ENCODE measurements around the gene GPR137.

The GPR137 gene

GRCh38 chr11:64296236-64296635, 10.6 kb downstream of the GPR137 start:
- H3K14ac ChIP-seq (ENCODE audit: low read length) = no peak overlapping the region
- H2BK15ac ChIP-seq (ENCODE audit: low read length) = no peak overlapping the region
- H4K8ac ChIP-seq (ENCODE audit: low read depth, low read length) = no peak overlapping the region
- H2AK5ac ChIP-seq (ENCODE audit: low read depth, low read length) = no peak overlapping the region
- WGBS, 2 donors (ENCODE audit: extremely low coverage in 2 of 2, insufficient read length in 2 of 2, insufficient replicate concordance in 1 of 2) = no CpG with 5 or more reads among the region's 1 CpG
- no peak overlapping the region for H2BK12ac ChIP-seq (ENCODE audit: low read length)
- no peak overlapping the region for H2AFZ ChIP-seq (ENCODE audit: low read length)
- no peak overlapping the region for H3K27ac ChIP-seq (replicated peaks; ENCODE audit: low read length)
- peaks cover 62 to 96% (median 95%) of the 10 kb centered on the region in 3 experiments for H3K27me3 ChIP-seq (ENCODE audit: control insufficient read depth in 3 of 3, insufficient read depth in 3 of 3, low read depth in 1 of 3, low read length in 3 of 3)
- H3K4me1 ChIP-seq (ENCODE audit: control insufficient read depth in 2 of 2, insufficient read depth in 1 of 2, low read depth in 1 of 2, low read length in 2 of 2) = peaks cover 9 to 32% of the 10 kb centered on the region in 2 donors
- no peak overlapping the region for H4K91ac ChIP-seq (ENCODE audit: low read depth, low read length, poor library complexity)
- H2BK120ac ChIP-seq (ENCODE audit: low read depth, low read length) = no peak overlapping the region
- peak overlapping the region in 1 of 2 donors; percentile 18 for H3K4me3 ChIP-seq (ENCODE audit: low read length in 2 of 2)
- no peak overlapping the region for H3K23ac ChIP-seq (ENCODE audit: low read depth, low read length, poor library complexity)
- DNase-seq (ENCODE audit: low spot score) = no peak
- H3K79me1 ChIP-seq (ENCODE audit: low read depth, low read length) = no peaks in the 10 kb centered on the region
- H3K36me3 ChIP-seq (replicated peaks in 1 of 2; ENCODE audit: control insufficient read depth in 2 of 2, insufficient read depth in 2 of 2, low read length in 2 of 2) = no peaks in the 10 kb centered on the region
- no peak overlapping the region for H3K18ac ChIP-seq (ENCODE audit: low read length)
- no peak overlapping the region for H3K9ac ChIP-seq (ENCODE audit: low read depth, low read length, poor library complexity)
- H3K9me3 ChIP-seq (replicated peaks in 1 of 2; ENCODE audit: control insufficient read depth in 2 of 2, insufficient read depth in 1 of 2, low read depth in 1 of 2, low read length in 2 of 2) = no peaks in the 10 kb centered on the region
- H3K4me2 ChIP-seq (ENCODE audit: insufficient read depth, low read length, poor library complexity, severe bottlenecking) = no peak overlapping the region
- no peak overlapping the region for H3K4ac ChIP-seq (ENCODE audit: low read length)
- no peak overlapping the region for H2BK5ac ChIP-seq (ENCODE audit: low read length)

GRCh38 chr11:64296830-64297698, 11.4 kb downstream of the GPR137 start:
- Histone ChIP-seq H3K79me1 (ENCODE audit: low read depth, low read length) (no peaks in the 10 kb centered on the region), H2BK15ac (ENCODE audit: low read length) (no peak overlapping the region), H3K4me1 (ENCODE audit: control insufficient read depth in 2 of 2, insufficient read depth in 1 of 2, low read depth in 1 of 2, low read length in 2 of 2) (peaks cover 9 to 29% of the 10 kb centered on the region in 2 donors), H3K9me3 (replicated peaks in 1 of 2; ENCODE audit: control insufficient read depth in 2 of 2, insufficient read depth in 1 of 2, low read depth in 1 of 2, low read length in 2 of 2) (no peaks in the 10 kb centered on the region), H3K18ac (ENCODE audit: low read length) (peak overlapping the region; percentile 81), H2BK12ac (ENCODE audit: low read length) (peak overlapping the region; percentile 85), H2AK5ac (ENCODE audit: low read depth, low read length) (peak overlapping the region; percentile 72), H3K27ac (replicated peaks; ENCODE audit: low read length) (no peak overlapping the region), H3K14ac (ENCODE audit: low read length) (no peak overlapping the region), H3K23ac (ENCODE audit: low read depth, low read length, poor library complexity) (no peak overlapping the region), H3K27me3 (ENCODE audit: control insufficient read depth in 3 of 3, insufficient read depth in 3 of 3, low read depth in 1 of 3, low read length in 3 of 3) (peaks cover 54 to 93% (median 92%) of the 10 kb centered on the region in 3 experiments), H3K4me3 (ENCODE audit: low read length in 2 of 2) (no peak overlapping the region), H3K4ac (ENCODE audit: low read length) (no peak overlapping the region), H2AFZ (ENCODE audit: low read length) (peak overlapping the region; percentile 24), H4K8ac (ENCODE audit: low read depth, low read length) (no peak overlapping the region), H3K4me2 (ENCODE audit: insufficient read depth, low read length, poor library complexity, severe bottlenecking) (no peak overlapping the region), H2BK5ac (ENCODE audit: low read length) (no peak overlapping the region), H4K91ac (ENCODE audit: low read depth, low read length, poor library complexity) (no peak overlapping the region), H2BK120ac (ENCODE audit: low read depth, low read length) (peak overlapping the region; percentile 55), H3K36me3 (replicated peaks in 1 of 2; ENCODE audit: control insufficient read depth in 2 of 2, insufficient read depth in 2 of 2, low read length in 2 of 2) (no peaks in the 10 kb centered on the region), H3K9ac (ENCODE audit: low read depth, low read length, poor library complexity) (peak overlapping the region; percentile 32)
- WGBS, 2 donors (ENCODE audit: extremely low coverage in 2 of 2, insufficient read length in 2 of 2, insufficient replicate concordance in 1 of 2) = no CpG with 5 or more reads among the region's 34 CpGs
- DNase-seq (ENCODE audit: low spot score) = no peak

GRCh38 chr11:64297699-64298358, 12.2 kb downstream of the GPR137 start:
- Histone ChIP-seq H3K18ac (ENCODE audit: low read length) (no peak overlapping the region), H3K27ac (replicated peaks; ENCODE audit: low read length) (no peak overlapping the region), H4K91ac (ENCODE audit: low read depth, low read length, poor library complexity) (no peak overlapping the region), H3K9ac (ENCODE audit: low read depth, low read length, poor library complexity) (no peak overlapping the region), H2BK5ac (ENCODE audit: low read length) (no peak overlapping the region), H3K79me1 (ENCODE audit: low read depth, low read length) (no peaks in the 10 kb centered on the region), H3K4me3 (ENCODE audit: low read length in 2 of 2) (no peak overlapping the region), H3K36me3 (replicated peaks in 1 of 2; ENCODE audit: control insufficient read depth in 2 of 2, insufficient read depth in 2 of 2, low read length in 2 of 2) (no peaks in the 10 kb centered on the region), H3K27me3 (ENCODE audit: control insufficient read depth in 3 of 3, insufficient read depth in 3 of 3, low read depth in 1 of 3, low read length in 3 of 3) (peaks cover 47 to 85% (median 85%) of the 10 kb centered on the region in 3 experiments), H2BK120ac (ENCODE audit: low read depth, low read length) (no peak overlapping the region), H3K14ac (ENCODE audit: low read length) (no peak overlapping the region), H3K23ac (ENCODE audit: low read depth, low read length, poor library complexity) (no peak overlapping the region), H2BK15ac (ENCODE audit: low read length) (no peak overlapping the region), H3K9me3 (replicated peaks in 1 of 2; ENCODE audit: control insufficient read depth in 2 of 2, insufficient read depth in 1 of 2, low read depth in 1 of 2, low read length in 2 of 2) (no peaks in the 10 kb centered on the region), H3K4me1 (ENCODE audit: control insufficient read depth in 2 of 2, insufficient read depth in 1 of 2, low read depth in 1 of 2, low read length in 2 of 2) (peaks cover 9 to 25% of the 10 kb centered on the region in 2 donors), H4K8ac (ENCODE audit: low read depth, low read length) (no peak overlapping the region), H2AFZ (ENCODE audit: low read length) (no peak overlapping the region), H3K4ac (ENCODE audit: low read length) (no peak overlapping the region), H2AK5ac (ENCODE audit: low read depth, low read length) (no peak overlapping the region), H3K4me2 (ENCODE audit: insufficient read depth, low read length, poor library complexity, severe bottlenecking) (no peak overlapping the region), H2BK12ac (ENCODE audit: low read length) (no peak overlapping the region)
- DNase-seq (ENCODE audit: low spot score) = no peak
- WGBS, 2 donors (ENCODE audit: extremely low coverage in 2 of 2, insufficient read length in 2 of 2, insufficient replicate concordance in 1 of 2) = no CpG with 5 or more reads among the region's 18 CpGs

Data from neuronal stem cell (in vitro differentiated cells).